ENCODE results near the gene ARFGAP2.

Gene ARFGAP2

DNA sequence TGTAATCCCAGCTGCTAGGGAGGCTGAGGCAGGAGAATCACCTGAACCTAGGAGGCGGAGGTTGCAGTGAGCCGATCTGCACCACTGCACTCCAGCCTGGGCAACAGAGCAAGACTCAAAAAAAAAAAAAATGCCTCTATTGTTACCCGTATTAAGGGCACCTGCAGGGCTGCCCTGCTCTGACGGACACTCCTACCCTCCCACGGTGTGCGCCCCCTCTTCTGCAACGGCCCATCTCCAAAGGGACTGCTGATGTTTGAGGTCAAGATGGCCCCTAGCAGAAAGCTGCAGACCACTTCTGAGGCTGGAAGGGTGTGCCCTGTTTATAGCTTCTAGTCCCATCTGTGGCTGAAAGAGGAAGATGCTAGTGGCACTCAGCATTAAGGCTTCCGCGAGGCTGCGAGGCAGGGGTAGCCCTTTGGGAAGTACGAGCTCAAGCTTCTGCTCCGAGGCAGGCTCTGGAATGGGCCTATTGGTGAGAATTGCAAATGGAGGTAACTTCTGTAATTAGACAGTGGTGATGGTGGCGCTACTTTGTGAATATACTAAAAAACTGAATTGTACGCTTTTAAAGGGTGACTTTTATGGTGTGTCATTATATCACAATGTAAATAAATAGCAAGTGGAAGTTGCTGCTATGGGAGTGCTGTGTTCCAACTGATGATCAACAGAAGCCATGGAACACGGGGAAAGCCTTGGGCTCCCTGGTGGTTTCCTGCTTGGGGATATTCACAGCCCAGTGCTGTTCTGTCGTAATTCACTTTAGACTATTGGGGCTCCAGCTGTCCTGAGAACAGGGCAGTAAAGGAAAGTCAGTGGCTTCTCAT lies 24.3 kb downstream of the ARFGAP2 start:
- TF ChIP-seq, protein P1, sequence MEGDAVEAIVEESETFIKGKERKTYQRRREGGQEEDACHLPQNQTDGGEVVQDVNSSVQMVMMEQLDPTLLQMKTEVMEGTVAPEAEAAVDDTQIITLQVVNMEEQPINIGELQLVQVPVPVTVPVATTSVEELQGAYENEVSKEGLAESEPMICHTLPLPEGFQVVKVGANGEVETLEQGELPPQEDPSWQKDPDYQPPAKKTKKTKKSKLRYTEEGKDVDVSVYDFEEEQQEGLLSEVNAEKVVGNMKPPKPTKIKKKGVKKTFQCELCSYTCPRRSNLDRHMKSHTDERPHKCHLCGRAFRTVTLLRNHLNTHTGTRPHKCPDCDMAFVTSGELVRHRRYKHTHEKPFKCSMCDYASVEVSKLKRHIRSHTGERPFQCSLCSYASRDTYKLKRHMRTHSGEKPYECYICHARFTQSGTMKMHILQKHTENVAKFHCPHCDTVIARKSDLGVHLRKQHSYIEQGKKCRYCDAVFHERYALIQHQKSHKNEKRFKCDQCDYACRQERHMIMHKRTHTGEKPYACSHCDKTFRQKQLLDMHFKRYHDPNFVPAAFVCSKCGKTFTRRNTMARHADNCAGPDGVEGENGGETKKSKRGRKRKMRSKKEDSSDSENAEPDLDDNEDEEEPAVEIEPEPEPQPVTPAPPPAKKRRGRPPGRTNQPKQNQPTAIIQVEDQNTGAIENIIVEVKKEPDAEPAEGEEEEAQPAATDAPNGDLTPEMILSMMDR (conservative IDR thresholded peaks at IDR 0.05), result no peak
- no peak overlapping the region for H3K27ac ChIP-seq

DNA sequence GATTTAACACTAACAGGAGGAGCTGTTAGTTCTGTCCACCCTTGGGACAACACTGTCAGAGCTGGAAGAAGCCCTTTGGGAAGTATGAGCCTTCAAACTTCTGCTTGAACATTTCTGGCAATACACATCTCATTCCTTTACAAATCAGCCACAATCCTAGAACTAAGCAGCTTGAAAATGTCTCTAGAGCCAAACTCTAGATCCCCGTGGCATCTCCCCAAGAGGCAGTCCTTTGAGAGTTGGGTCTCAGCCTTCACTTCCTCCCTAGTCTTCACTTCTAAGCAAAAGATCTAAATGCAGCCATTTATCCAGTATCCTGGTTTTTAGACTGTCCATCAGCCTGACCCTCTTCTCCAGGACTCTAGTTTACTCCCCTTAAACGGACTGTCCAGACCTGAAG lies 26.9 kb downstream of the ARFGAP2 start:
- no peak overlapping the region for H3K27ac ChIP-seq
- TF ChIP-seq, protein P1 (conservative IDR thresholded peaks at IDR 0.05), result no peak

DNA sequence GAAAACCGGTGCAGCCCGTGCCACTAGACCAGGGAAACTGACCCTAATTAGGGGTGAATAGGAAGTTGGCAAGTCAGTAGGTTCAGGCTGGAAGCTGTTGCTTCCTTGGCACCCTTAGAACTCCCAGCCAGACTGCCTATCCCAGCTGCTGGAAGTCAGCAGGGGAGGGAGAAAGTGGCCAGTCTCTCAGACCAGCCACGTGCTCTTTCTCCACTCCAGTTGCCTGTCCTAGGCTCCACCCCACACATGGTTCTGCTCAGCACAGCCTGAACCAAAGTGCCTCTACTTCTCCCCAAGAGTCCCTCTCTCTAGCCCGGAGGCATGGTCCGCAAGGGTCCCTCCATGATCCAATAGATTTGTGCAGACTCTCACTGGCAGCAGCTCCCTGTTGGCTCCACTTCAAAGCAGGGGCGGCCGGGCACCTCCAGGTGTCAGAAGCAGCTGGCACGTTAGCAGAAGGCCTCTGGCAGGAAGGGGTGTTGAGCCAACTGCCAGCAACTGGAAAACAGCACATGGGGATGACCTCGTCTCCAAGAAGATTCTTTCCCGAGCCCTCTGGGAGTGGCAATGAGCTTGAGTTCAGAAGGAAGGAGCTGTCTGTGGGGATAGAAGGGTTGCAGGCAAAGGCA lies 27.7 kb downstream of the ARFGAP2 start:
- TF ChIP-seq, protein P1 (conservative IDR thresholded peaks at IDR 0.05), result no peak
- no peak overlapping the region for H3K27ac ChIP-seq

DNA sequence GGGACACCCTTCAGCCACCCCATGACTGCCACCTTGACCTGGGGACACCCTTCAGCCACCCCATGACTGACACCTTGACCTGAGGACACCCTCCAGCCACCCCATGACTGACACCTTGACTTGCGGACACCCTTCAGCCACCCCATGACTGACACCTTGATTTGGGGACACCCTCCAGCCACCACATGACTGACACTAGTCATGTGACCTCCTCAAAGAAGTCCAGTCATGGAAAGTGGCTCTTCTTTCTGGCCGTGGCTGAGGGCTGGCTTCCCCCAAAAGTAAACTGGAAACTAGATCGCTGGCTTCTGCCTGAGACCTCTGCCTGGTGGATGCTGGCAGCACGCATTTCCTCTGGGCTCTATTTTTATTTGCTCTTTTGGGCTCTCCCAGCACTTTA lies 28.4 kb downstream of the ARFGAP2 start:
- H3K27ac ChIP-seq, result no peak overlapping the region
- TF ChIP-seq, protein P1 (conservative IDR thresholded peaks at IDR 0.05), result no peak

DNA sequence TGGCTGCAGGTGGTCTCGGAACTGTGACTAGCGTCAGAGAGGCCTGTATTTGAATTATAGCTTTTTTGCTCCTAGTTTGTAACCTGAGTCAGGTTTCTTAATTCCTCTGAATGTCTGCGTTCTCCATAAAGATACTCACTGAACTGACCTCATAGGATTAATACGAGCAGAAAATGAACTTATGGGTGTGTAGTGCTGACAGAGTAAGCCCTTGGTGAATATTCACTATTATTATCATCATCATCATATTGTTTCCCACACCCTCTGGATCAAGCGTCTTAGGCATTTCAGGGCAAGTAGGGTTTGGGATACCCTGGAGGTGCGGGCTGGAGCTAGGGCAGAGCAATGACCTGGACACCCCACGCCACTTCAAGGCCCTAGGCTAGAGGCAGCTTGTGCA lies 29.0 kb downstream of the ARFGAP2 start:
- no peak overlapping the region for H3K27ac ChIP-seq
- TF ChIP-seq, protein P1 (conservative IDR thresholded peaks at IDR 0.05), result no peak

DNA sequence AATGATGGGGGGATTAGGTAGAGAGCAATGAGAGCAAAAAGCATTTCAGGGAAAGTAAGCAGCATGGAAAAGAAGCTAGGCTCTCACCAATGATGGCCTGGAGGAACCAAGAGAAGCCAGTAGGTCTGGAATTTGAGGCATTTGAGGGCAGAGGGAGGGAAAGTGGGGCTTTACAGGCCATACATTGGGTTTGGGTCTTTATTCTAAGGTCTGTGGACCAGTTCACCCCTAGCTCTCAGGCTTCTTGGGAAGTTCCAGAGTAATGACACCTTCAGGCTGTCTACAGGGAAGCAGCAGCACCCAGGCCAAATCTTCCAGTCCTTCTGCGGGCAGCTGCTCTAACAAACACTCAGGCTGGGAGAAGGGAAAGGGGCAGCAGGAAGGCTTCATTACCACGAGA lies 29.4 kb downstream of the ARFGAP2 start:
- no peak overlapping the region for H3K27ac ChIP-seq
- TF ChIP-seq, protein P1 (conservative IDR thresholded peaks at IDR 0.05), result no peak

DNA sequence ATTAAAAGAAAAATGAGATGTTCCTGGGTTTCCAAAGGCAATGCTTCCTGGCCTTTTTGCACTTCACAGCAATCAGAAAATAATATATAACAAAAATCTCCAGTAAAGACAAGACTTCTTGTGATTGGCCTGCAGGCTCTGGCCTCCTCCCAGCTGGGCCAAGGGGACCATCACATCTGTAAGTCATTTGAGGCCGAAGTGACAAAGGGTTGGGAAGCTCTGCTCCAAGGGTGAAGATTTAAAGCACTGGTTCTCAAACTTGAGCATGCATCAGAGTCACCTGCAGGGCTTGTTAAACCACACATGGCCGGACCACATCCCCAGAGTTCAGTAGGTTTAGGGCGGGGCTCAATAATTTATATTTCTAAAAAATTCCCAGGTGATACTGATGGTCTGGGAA lies 32.1 kb downstream of the ARFGAP2 start:
- H3K27ac ChIP-seq, result 0 out of 2 replicates have a peak overlapping the region, but pooled peaks have one; percentile 67
- TF ChIP-seq, protein P1 (conservative IDR thresholded peaks at IDR 0.05), result no peak

Data from VCaP (cell line).